GM21423 (cell line): ENCODE measurements around the gene SOX15.
A peak's percentile ranks its signal among the peaks of the same experiment; 100 is the strongest.

Source experiments
- ATAC-seq: cut with Tn5 transposase; IDR thresholded peaks from one replicate; pipeline ENCODE4 v1.9.1; 2021; ENCODE audit warnings: mild to moderate bottlenecking, moderate library complexity; ENCODE audit not compliant: unreplicated experiment

Gene SOX15

GRCh38 chr17:7559320-7560171 is 30.3 kb downstream of the SOX15 start:
- ATAC-seq: no peak

GRCh38 chr17:7558544-7559319 is 31.2 kb downstream of the SOX15 start, which contains the start of gene TNFSF13:
TNFSF13 (plus strand) TSS chr17:7558750; CDS start chr17:7559040, 290 bp downstream.
- ATAC-seq: no peak

- ATAC-seq: no peak
These were observed 31.9 kb downstream of the SOX15 start for GRCh38 chr17:7557775-7558543.

GRCh38 chr17:7557147-7557764 is 32.6 kb downstream of the SOX15 start:
- no peak for ATAC-seq

- no peak for ATAC-seq
These were observed 33.3 kb downstream of the SOX15 start for GRCh38 chr17:7556627-7557026.

- no peak for ATAC-seq
These were observed 34.5 kb downstream of the SOX15 start for GRCh38 chr17:7555320-7555948.

GRCh38 chr17:7553356-7553755 is 36.5 kb downstream of the SOX15 start:
- ATAC-seq: no peak

GRCh38 chr17:7552621-7553051 is 37.3 kb downstream of the SOX15 start:
- peak; percentile 80 for ATAC-seq

GRCh38 chr17:7551396-7551795 is 38.5 kb downstream of the SOX15 start:
- no peak for ATAC-seq

GRCh38 chr17:7550344-7550743 is 39.5 kb downstream of the SOX15 start:
- no peak for ATAC-seq

GRCh38 chr17:7549401-7550055 is 40.4 kb downstream of the SOX15 start:
- no peak for ATAC-seq

- no peak for ATAC-seq
These were observed 41.1 kb downstream of the SOX15 start, which contains the start of gene TNFSF12 for GRCh38 chr17:7548585-7549400. TNFSF12 (plus strand) TSS chr17:7549058; CDS start chr17:7549154, 96 bp downstream.

- ATAC-seq: no peak
These were observed 45.0 kb downstream of the SOX15 start for GRCh38 chr17:7544911-7545310.

- no peak for ATAC-seq
These were observed 48.7 kb downstream of the SOX15 start for GRCh38 chr17:7541074-7541621.

GRCh38 chr17:7538891-7539545 is 50.9 kb downstream of the SOX15 start:
- no peak for ATAC-seq
